ENCODE results near the gene TBC1D17.

- no peak for TF ChIP-seq POLR2A (IDR thresholded peaks at IDR 0.05)
- TF ChIP-seq CTCF (IDR thresholded peaks at IDR 0.05) = no peak
Measured at GRCh38 chr19:49864890-49865289, 12.6 kb upstream of the TBC1D17 start.
